Panc1 (cell line): ENCODE results near the gene SLC27A5. TPM values are rescaled to one million over a fixed set of nuclear protein-coding genes. Genes with fewer than 3 reads are reported as not detected.

ENCODE experiments used
- ATAC-seq: fragments of 200-7000 bp; cut with Tn5 transposase; 2 replicates; pipeline ENCODE4 v1.9.1; 2020; ENCODE audit warnings: mild to moderate bottlenecking, moderate library complexity
- Bru-seq: library from RNA; stranded (reverse); fragments of 400-500 nt; gene quantifications from one replicate; lab custom pipeline; 2021; lab: Mats Ljungman, UMichigan
- BruChase-seq, 2 experiments: library from RNA; stranded (reverse); fragments of 400-500 nt; gene quantifications; one replicate each; lab custom pipeline; 2021; lab: Mats Ljungman, UMichigan
- BruUV-seq: library from RNA; stranded (reverse); fragments of 400-500 nt; replicated peaks from 2 replicates; lab custom pipeline; 2021; lab: Mats Ljungman, UMichigan
- CTCF ChIA-PET: fragments of 300-600 bp; sonication (Branson Sonifier 250); formaldehyde crosslinking; loops from one replicate; lab custom pipeline; 2022; ENCODE audit warnings: antibody characterized with exemption; lab: Charles Lee
- POLR2A ChIA-PET: fragments of 300-600 bp; sonication (Branson Sonifier 250); formaldehyde crosslinking; loops from one replicate; lab custom pipeline; 2022; ENCODE audit warnings: antibody characterized with exemption; lab: Charles Lee
- DNase-seq: peaks from one replicate; pipeline ENCODE4 v3.0.0-alpha.2; 2010; ENCODE audit warnings: low read depth, low spot score
- H3K27ac ChIP-seq: 2 replicates; pipeline ENCODE4 v1.5.1; 2011; ENCODE audit warnings: mild to moderate bottlenecking, low read length, inconsistent platforms
- H3K27me3 ChIP-seq: fragments of 200-500 bp; sonication (Bioruptor generic); 2 replicates; pipeline ENCODE4 v1.6.0; 2014; ENCODE audit warnings: low read length, inconsistent platforms; ENCODE audit not compliant: control insufficient read depth, insufficient read depth
- H3K36me3 ChIP-seq: fragments of 200-500 bp; sonication (Bioruptor generic); 2 replicates; pipeline ENCODE4 v1.5.1; 2014; ENCODE audit warnings: inconsistent platforms, mild to moderate bottlenecking, low read length, moderate library complexity; ENCODE audit not compliant: control insufficient read depth, insufficient read depth
- H3K4me1 ChIP-seq: 2 replicates; pipeline ENCODE4 v1.5.1; 2011; ENCODE audit warnings: inconsistent platforms, mild to moderate bottlenecking, low read length, moderate library complexity; ENCODE audit not compliant: control insufficient read depth, insufficient read depth
- H3K4me3 ChIP-seq, 2 experiments: 2 replicates each; pipeline ENCODE4 v1.5.1; 2011 to 2012; ENCODE audit warnings: low read depth in 2 of 2, low read length in 2 of 2, mild to moderate bottlenecking in 2 of 2, inconsistent platforms in 1 of 2, moderate library complexity in 1 of 2
- H3K9me3 ChIP-seq: fragments of 200-500 bp; sonication (Bioruptor generic); 2 replicates; pipeline ENCODE4 v1.5.1; 2014; ENCODE audit warnings: low read depth, mild to moderate bottlenecking, inconsistent platforms, low read length, moderate library complexity; ENCODE audit not compliant: control insufficient read depth, insufficient read depth
- CTCF ChIP-seq: fragments of 450-650 bp; IDR thresholded peaks from 2 replicates; pipeline ENCODE4 v1.5.1; 2017; ENCODE audit warnings: mild to moderate bottlenecking
- POLR2AphosphoS5 ChIP-seq: IDR thresholded peaks from 2 replicates; pipeline ENCODE4 v1.6.1; 2012; ENCODE audit warnings: mild to moderate bottlenecking, low read depth, low read length, moderate library complexity
- REST ChIP-seq, 2 experiments: IDR thresholded peaks; 2 replicates each; pipeline ENCODE4 v1.6.1; 2011 to 2012; ENCODE audit warnings: low read depth in 2 of 2, control low read depth in 1 of 2, low read length in 1 of 2, mild to moderate bottlenecking in 1 of 2, moderate library complexity in 1 of 2; ENCODE audit not compliant: insufficient read depth in 1 of 2
- SIN3A ChIP-seq: IDR thresholded peaks from 2 replicates; pipeline ENCODE4 v1.6.1; 2012; ENCODE audit warnings: low read depth, mild to moderate bottlenecking, low read length, moderate library complexity, borderline replicate concordance; ENCODE audit not compliant: insufficient read depth
- TCF7L2 ChIP-seq: IDR thresholded peaks from 2 replicates; pipeline ENCODE4 v1.6.1; 2011; ENCODE audit warnings: mild to moderate bottlenecking, low read depth, low read length, inconsistent platforms
- in situ Hi-C: cut with HindIII; loops from 2 replicates; pipeline ENCODE4 v1.10.0; 2016; ENCODE audit warnings: low sequenced_read_pairs, low pct_unique_long_range_greater_than_20kb
- intact Hi-C: fragments of 100-400 bp; cut with micrococcal nuclease; formaldehyde crosslinking; loops from one replicate; pipeline ENCODE4 v1.10.0; 2022; ENCODE audit not compliant: unreplicated experiment
- long read RNA-seq: library from polyadenylated mRNA; unstranded; transcript quantifications from one replicate; pipeline ENCODE4 v2.0.0, GENCODE V29; 2021; ENCODE audit not compliant: unreplicated experiment
- polyA plus RNA-seq: library from polyadenylated mRNA; unstranded; fragments of >200 nt; gene quantifications from one replicate; pipeline ENCODE4 v1.2.1, GENCODE V29; 2012; ENCODE audit warnings: missing spikeins; ENCODE audit not compliant: insufficient read length
- total RNA-seq: library from RNA; stranded (reverse); gene quantifications from one replicate; pipeline ENCODE4 v1.2.1, GENCODE V29; 2021; ENCODE audit not compliant: unreplicated experiment

SLC27A5 gene, protein sequence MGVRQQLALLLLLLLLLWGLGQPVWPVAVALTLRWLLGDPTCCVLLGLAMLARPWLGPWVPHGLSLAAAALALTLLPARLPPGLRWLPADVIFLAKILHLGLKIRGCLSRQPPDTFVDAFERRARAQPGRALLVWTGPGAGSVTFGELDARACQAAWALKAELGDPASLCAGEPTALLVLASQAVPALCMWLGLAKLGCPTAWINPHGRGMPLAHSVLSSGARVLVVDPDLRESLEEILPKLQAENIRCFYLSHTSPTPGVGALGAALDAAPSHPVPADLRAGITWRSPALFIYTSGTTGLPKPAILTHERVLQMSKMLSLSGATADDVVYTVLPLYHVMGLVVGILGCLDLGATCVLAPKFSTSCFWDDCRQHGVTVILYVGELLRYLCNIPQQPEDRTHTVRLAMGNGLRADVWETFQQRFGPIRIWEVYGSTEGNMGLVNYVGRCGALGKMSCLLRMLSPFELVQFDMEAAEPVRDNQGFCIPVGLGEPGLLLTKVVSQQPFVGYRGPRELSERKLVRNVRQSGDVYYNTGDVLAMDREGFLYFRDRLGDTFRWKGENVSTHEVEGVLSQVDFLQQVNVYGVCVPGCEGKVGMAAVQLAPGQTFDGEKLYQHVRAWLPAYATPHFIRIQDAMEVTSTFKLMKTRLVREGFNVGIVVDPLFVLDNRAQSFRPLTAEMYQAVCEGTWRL
- total RNA-seq (10.7 TPM), Bru-seq, nascent RNA (percentile 46 among the genes with signal in this experiment), BruChase-seq, experiment 1, labeled RNA remaining after a 2-hour chase (percentile 58 among the genes with signal in this experiment), BruChase-seq, experiment 2, labeled RNA remaining after a 6-hour chase (percentile 57 among the genes with signal in this experiment)
- polyA plus RNA-seq = 34.8 TPM
- long read RNA-seq, partial matches to known transcripts = 0 of 6 reads
- long read RNA-seq, other reads (novel, unspliced or antisense) = 2 of 6 reads

- ATAC-seq (no peak), DNase-seq (no peak)
- TF ChIP-seq TCF7L2 (no peak), REST (IDR thresholded peaks at IDR 0.05; ENCODE audit: insufficient read depth in 1 of 2, low read depth in 2 of 2, low read length in 1 of 2) (no peak), POLR2AphosphoS5 (0 out of 2 replicates have a peak, but pooled peaks have one; percentile 18), CTCF (no peak)
- Histone ChIP-seq H3K27me3 (no peaks in the 10 kb centered on the region), H3K4me1 (peaks cover 18% of the 10 kb centered on the region), H3K27ac (no peak within 1 kb of the TSS), H3K36me3 (peaks cover 3% of the 10 kb centered on the region; the same call in 1 of the 2 replicates), H3K4me3 (no peak within 1 kb of the TSS), H3K9me3 (no peaks in the 10 kb centered on the region)
- CTCF ChIA-PET = no interaction called here
- POLR2A ChIA-PET = no interaction called here
- intact Hi-C loops = no loop called here
- in situ Hi-C loops = no loop called here
- BruUV-seq = no TSS peak
These were observed at the start of gene SLC27A5 for GRCh38 chr19:58511353-58512208. Gene SLC27A5 (minus strand): TSS chr19:58511992. CDS start chr19:58511955, 37 bp downstream.

DNA sequence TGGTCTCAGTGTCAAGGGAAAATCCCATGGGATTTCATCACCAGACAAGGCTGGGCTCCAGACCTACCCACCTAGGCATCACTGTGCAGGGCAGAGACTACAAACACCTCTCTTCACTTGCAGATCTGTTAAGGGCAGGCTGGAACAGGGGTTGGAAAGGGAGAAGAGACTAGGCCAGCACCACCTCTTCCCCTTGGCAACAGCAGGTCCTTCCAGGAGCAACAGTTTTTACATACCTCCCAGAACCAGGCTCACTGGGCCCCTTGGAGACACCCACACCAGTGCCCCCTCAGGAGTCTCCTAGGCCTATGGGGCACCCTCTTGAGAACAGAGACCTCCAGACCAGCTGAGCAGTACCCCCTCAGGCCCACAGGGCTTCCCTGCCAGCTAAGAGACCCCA is 49.1 kb upstream of the SLC27A5 start:
- BruUV-seq = no TSS peak
- H3K27ac ChIP-seq = peak overlapping the region; percentile 100
- H3K4me1 ChIP-seq = peaks cover 24% of the 10 kb centered on the region
- no peak overlapping the region for H3K4me3 ChIP-seq
- intact Hi-C loops (no loop called here), in situ Hi-C loops (no loop called here)
- ChIA-PET POLR2A (interaction anchor here (0.6 kb wide), 1 partner anchor 40 kb away, joined by 10 read pairs; no protein-coding TSS in a partner anchor), CTCF (no interaction called here)
- H3K27me3 ChIP-seq = no peaks in the 10 kb centered on the region
- DNase-seq (no peak), ATAC-seq (no peak)
- no peaks in the 10 kb centered on the region for H3K36me3 ChIP-seq
- TF ChIP-seq POLR2AphosphoS5 (no peak; the same call in 1 of the 2 replicates), SIN3A (no peak), TCF7L2 (no peak), CTCF (no peak)
- H3K9me3 ChIP-seq = no peaks in the 10 kb centered on the region
